ENCODE data around the gene BLOC1S6. TPM values are rescaled to one million over a fixed set of nuclear protein-coding genes. Genes with fewer than 3 reads are reported as not detected.

BLOC1S6 gene
- total and polyA plus RNA-seq, 9 of the 15 experiments (the other 6 are each of a cell fraction or from before 2014, with no cell fraction given) = 18.2 to 72.4 (median 38.4) TPM

- TF ChIP-seq IRF1 (CRISPR knock-in tag; IDR thresholded peaks at IDR 0.05; ENCODE audit: borderline replicate concordance) (no peak), DIDO1 (tag; IDR thresholded peaks at IDR 0.05; ENCODE audit: low read depth) (no peak), VEZF1 (CRISPR knock-in tag; IDR thresholded peaks at IDR 0.05) (peak; percentile 52), ETV5 (CRISPR knock-in tag; IDR thresholded peaks at IDR 0.05; ENCODE audit: low read depth) (0 out of 2 replicates have a peak, but pooled peaks have one; percentile 24), XRCC3 (IDR thresholded peaks at IDR 0.05) (no peak), NR1H2 (CRISPR knock-in tag; IDR thresholded peaks at IDR 0.05) (no peak), E2F6 (IDR thresholded peaks at IDR 0.05; ENCODE audit: borderline replicate concordance in 1 of 2, extremely low read depth in 1 of 2, insufficient read depth in 1 of 2, insufficient read length in 1 of 2, low read depth in 1 of 2, low read length in 1 of 2, poor library complexity in 1 of 2, severe bottlenecking in 1 of 2) (peak in 1 of 2 experiments; percentile 48), NFYB (IDR thresholded peaks at IDR 0.05; ENCODE audit: extremely low read depth, insufficient read length) (no peak), FOXM1 (IDR thresholded peaks at IDR 0.05; ENCODE audit: low read depth) (no peak), FOXM1 (CRISPR knock-in tag; IDR thresholded peaks at IDR 0.05; ENCODE audit: low read depth) (no peak), NR3C1 (CRISPR knock-in tag; IDR thresholded peaks at IDR 0.05) (no peak), PHF20 (IDR thresholded peaks at IDR 0.05; ENCODE audit: partially characterized antibody) (no peak), NONO (IDR thresholded peaks at IDR 0.05; ENCODE audit: low read depth in 2 of 2, low read length in 1 of 2) (no peak), SAP30 (IDR thresholded peaks at IDR 0.05; ENCODE audit: borderline replicate concordance, insufficient read depth, low read depth, low read length, poor library complexity, severe bottlenecking) (no peak), CTBP1 (IDR thresholded peaks at IDR 0.05; ENCODE audit: borderline replicate concordance) (no peak), EHMT2 (IDR thresholded peaks at IDR 0.05) (peak; percentile 89), ZKSCAN1 (IDR thresholded peaks at IDR 0.05; ENCODE audit: low read depth, low read length) (no peak), ZC3H11A (IDR thresholded peaks at IDR 0.05; ENCODE audit: low read depth, low read length) (no peak), SAFB (IDR thresholded peaks at IDR 0.05; ENCODE audit: borderline replicate concordance, low read depth, low read length) (no peak), NFIC (IDR thresholded peaks at IDR 0.05) (no peak), ZNF586 (CRISPR knock-in tag; conservative IDR thresholded peaks at IDR 0.05) (0 out of 2 replicates have a peak, but pooled peaks have one; percentile 13)
- TF ChIP-seq, protein P1, sequence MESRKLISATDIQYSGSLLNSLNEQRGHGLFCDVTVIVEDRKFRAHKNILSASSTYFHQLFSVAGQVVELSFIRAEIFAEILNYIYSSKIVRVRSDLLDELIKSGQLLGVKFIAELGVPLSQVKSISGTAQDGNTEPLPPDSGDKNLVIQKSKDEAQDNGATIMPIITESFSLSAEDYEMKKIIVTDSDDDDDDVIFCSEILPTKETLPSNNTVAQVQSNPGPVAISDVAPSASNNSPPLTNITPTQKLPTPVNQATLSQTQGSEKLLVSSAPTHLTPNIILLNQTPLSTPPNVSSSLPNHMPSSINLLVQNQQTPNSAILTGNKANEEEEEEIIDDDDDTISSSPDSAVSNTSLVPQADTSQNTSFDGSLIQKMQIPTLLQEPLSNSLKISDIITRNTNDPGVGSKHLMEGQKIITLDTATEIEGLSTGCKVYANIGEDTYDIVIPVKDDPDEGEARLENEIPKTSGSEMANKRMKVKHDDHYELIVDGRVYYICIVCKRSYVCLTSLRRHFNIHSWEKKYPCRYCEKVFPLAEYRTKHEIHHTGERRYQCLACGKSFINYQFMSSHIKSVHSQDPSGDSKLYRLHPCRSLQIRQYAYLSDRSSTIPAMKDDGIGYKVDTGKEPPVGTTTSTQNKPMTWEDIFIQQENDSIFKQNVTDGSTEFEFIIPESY (CRISPR knock-in tag; IDR thresholded peaks at IDR 0.05) = 0 out of 2 replicates have a peak, but pooled peaks have one; percentile 55
Measured at GRCh38 chr15:45548753-45549520, 38.2 kb upstream of the BLOC1S6 start (continued).

Data from K562 (cell line).